Activated naive CD8-positive, alpha-beta T cell treated with anti-CD3 and anti-CD28 coated beads for 36 hours (primary cell): ENCODE results near the gene ZNF474. TPM values are rescaled to one million over a fixed set of nuclear protein-coding genes. Genes with fewer than 3 reads are reported as not detected.
"Not testable (repeated sequence)": the region's sequence is repeated elsewhere in the genome, so short reads cannot be mapped to it uniquely, and the experiment has no call there.

Source experiments
- DNase-seq: peaks from one replicate; pipeline ENCODE4 v3.0.0; 2021
- H3K27ac Mint-ChIP-seq: one replicate; pipeline ENCODE4 v1.8.0; 2022; ENCODE audit warnings: mild to moderate bottlenecking, moderate library complexity, mixed read lengths
- H3K27me3 Mint-ChIP-seq: one replicate; pipeline ENCODE4 v1.8.0; 2022; ENCODE audit warnings: mild to moderate bottlenecking, mixed read lengths
- H3K36me3 Mint-ChIP-seq: one replicate; pipeline ENCODE4 v1.8.0; 2021; ENCODE audit warnings: mild to moderate bottlenecking, mixed read lengths
- H3K4me1 Mint-ChIP-seq: one replicate; pipeline ENCODE4 v1.8.0; 2021; ENCODE audit warnings: mixed read lengths
- H3K4me3 Mint-ChIP-seq: one replicate; pipeline ENCODE4 v1.8.0; 2022; ENCODE audit warnings: mild to moderate bottlenecking, moderate library complexity, mixed read lengths
- H3K9me3 Mint-ChIP-seq: one replicate; pipeline ENCODE4 v1.8.0; 2022; ENCODE audit warnings: mixed read lengths
- total RNA-seq, 2 experiments: library from RNA; stranded (reverse); gene quantifications; one replicate each; pipeline ENCODE4 v1.2.3, GENCODE V29; 2021

ZNF474 gene
- under 1 TPM in 1 of 2 experiments, not detected in 1; 0.28 TPM for total RNA-seq

DNA sequence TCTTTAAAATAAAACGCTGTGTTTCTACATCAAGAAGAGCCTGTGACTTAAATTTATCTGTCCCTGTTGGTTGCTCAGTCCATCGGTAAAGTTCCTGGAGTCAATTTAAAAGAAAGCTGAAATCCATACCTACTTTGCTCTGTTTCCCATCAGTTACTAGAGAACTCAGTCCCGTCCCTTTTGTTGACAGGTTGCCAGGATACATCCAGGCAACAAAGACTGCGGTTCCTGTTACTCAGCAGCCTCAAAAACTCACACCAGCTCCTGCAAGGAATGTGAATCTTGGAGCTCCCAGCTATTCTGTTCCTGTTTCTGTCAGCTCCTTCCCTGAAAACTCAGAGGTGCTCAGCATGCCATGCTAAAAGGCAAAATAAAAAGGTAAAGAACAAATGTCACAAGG lies at the start of gene ZNF474:
ZNF474 (plus strand) TSS at position 241 of the 400 bp plus-strand sequence. CDS start 22,445 bp downstream, outside the sequence.
- no peaks in the 10 kb centered on the region for H3K36me3 Mint-ChIP-seq
- no peaks in the 10 kb centered on the region for H3K9me3 Mint-ChIP-seq
- H3K4me3 Mint-ChIP-seq: no peak within 1 kb of the TSS
- H3K27ac Mint-ChIP-seq: no peak within 1 kb of the TSS
- no peaks in the 10 kb centered on the region for H3K4me1 Mint-ChIP-seq
- no peak for DNase-seq
- peaks cover 4% of the 10 kb centered on the region for H3K27me3 Mint-ChIP-seq

DNA sequence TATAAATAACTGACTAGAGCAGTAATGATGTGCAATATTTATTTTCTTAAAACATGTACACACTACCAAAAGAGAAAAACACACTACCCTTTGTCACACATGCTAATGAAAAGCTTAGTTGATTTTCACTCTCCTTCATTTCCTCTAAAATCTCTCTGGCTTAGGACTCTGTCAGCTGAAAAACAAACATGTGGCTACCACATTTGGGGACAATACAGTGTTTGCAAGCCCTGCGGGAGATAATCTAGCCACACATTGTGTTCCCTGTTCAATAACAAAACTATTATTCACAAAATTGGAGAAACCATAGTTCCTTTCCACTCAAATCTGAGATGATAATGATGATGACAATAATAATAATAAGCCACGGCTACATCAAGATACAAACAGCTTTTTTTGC lies 47.8 kb upstream of the ZNF474 start:
- no peak for DNase-seq
- Mint-ChIP-seq H3K36me3 (peaks cover 3% of the 10 kb centered on the region), H3K4me1 (peaks cover 17% of the 10 kb centered on the region), H3K4me3 (no peak overlapping the region), H3K27ac (no peak overlapping the region), H3K9me3 (no peaks in the 10 kb centered on the region), H3K27me3 (peaks cover 49% of the 10 kb centered on the region)

DNA sequence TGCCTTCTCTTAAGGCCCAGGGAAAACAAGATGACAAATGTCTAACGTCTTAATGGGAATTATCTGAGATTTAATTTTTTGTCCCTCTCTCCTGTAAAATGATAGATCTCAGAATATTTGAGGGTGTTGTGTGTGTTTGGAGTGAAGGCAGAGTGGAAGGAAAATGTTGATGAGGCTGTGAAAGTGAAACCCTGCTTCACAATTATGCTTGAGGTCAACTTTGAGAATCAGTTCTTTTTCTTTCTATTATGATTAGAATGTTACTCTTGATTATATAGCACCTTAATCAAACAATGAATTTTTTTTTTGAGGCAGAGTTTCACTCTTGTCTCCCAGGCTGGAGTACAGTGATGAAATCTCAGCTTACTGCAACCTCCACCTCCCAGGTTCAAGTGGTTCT lies 45.8 kb upstream of the ZNF474 start:
- Mint-ChIP-seq H3K9me3 (no peaks in the 10 kb centered on the region), H3K4me1 (peaks cover 3% of the 10 kb centered on the region), H3K27ac (no peak overlapping the region), H3K27me3 (peaks cover 31% of the 10 kb centered on the region), H3K36me3 (peaks cover 3% of the 10 kb centered on the region), H3K4me3 (no peak overlapping the region)
- DNase-seq: no peak

DNA sequence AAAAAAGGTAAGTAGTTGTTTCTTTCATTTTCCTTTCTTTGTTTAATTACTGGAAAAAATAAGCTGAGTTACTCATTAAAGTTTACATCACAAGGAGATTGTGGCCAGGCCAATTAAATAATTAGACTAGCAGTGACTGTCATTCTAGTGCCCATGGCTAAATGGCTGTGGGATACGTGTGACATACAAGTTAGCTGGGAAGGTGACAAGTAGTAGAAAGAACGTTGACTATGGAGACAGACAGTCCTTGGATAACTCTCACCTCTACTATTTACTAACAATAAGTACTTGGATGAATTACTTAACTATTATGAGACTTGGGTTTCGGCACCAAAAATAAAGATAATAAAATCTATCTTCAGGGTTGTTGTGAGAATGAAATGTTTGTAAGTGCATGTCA lies 44.3 kb upstream of the ZNF474 start:
- H3K27me3 Mint-ChIP-seq: peaks cover 16% of the 10 kb centered on the region
- peaks cover 3% of the 10 kb centered on the region for H3K4me1 Mint-ChIP-seq
- DNase-seq: no peak
- no peak overlapping the region for H3K4me3 Mint-ChIP-seq
- H3K9me3 Mint-ChIP-seq: no peaks in the 10 kb centered on the region
- no peaks in the 10 kb centered on the region for H3K36me3 Mint-ChIP-seq
- H3K27ac Mint-ChIP-seq: no peak overlapping the region

DNA sequence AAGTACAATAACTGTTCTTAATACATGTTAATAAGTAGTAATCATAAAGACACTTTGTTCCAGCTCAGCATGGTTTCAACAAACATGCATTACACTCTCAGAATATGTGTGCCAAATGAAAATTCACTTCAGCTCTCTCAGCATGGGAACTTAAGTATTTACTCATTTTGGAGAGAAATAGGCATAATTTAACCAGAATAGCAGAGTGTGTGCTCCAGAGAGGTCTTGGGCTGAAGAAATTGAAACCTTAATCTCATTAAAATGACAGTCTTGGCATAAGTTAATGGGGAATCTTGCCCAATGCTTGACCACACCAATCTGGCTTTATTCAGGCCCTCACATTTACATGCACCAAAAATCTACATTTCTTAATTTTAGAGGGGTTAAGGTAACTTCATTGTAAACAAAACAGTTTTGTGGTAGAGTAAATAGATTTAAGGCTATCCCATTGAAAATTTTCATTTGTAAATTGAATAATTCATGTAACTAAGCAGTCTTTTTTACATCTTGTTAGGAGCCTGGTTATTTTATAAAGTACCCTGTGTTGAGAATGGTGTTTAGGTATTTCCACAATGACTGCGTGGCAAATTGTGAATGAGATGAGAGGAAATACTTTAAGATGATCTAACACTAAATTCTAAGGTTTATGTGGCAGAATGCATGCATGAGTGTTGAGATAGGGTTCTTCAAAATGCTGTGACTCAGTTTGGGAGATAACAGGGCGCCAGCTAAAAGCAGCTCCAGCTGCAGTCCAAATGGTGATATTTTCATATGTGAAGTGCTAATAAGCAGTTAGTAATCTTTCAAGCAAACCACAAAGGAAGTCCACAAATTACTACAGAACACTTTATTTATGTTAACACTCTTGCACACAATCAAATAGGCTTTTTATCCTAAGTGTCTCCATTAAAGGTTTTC lies 40.0 kb upstream of the ZNF474 start:
- DNase-seq: no peak
- Mint-ChIP-seq H3K27ac (no peak overlapping the region), H3K4me1 (no peaks in the 10 kb centered on the region), H3K27me3 (peaks cover 3% of the 10 kb centered on the region), H3K9me3 (no peaks in the 10 kb centered on the region), H3K36me3 (no peaks in the 10 kb centered on the region), H3K4me3 (no peak overlapping the region)

DNA sequence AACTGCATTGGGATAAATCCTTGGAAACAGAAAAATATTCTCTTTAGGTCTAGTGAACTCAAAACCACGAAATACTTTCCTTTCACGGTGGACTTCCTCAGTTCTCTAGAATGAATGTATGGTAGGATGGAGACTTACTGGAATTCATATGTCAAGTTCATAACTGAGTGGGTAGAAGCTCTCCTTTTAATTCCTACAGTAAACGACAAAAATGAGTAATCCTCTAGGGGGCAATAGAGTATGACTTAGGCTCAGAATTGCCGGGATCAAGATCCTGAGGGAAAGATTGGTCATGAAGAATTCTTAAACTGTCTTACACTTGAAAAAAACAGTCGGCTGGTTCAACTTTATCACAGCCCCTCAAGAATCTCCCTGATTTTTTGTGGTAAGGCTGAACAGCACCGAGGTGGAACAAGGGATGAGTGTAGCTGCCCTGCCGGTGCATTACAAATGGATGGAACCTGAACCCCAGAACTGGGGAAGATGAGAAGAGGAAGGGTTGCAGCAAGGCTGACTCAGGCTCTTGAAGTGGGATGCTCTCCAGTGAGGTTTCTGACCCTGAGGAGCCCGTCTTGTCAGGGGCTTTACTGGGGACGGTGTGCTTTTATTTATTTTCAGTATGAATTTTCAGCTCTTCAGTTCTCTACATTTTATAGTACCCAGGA lies 37.3 kb upstream of the ZNF474 start:
- Mint-ChIP-seq H3K36me3 (no peaks in the 10 kb centered on the region), H3K4me1 (no peaks in the 10 kb centered on the region), H3K27ac (no peak overlapping the region), H3K4me3 (no peak overlapping the region), H3K9me3 (no peaks in the 10 kb centered on the region), H3K27me3 (peaks cover 3% of the 10 kb centered on the region)
- DNase-seq: no peak

DNA sequence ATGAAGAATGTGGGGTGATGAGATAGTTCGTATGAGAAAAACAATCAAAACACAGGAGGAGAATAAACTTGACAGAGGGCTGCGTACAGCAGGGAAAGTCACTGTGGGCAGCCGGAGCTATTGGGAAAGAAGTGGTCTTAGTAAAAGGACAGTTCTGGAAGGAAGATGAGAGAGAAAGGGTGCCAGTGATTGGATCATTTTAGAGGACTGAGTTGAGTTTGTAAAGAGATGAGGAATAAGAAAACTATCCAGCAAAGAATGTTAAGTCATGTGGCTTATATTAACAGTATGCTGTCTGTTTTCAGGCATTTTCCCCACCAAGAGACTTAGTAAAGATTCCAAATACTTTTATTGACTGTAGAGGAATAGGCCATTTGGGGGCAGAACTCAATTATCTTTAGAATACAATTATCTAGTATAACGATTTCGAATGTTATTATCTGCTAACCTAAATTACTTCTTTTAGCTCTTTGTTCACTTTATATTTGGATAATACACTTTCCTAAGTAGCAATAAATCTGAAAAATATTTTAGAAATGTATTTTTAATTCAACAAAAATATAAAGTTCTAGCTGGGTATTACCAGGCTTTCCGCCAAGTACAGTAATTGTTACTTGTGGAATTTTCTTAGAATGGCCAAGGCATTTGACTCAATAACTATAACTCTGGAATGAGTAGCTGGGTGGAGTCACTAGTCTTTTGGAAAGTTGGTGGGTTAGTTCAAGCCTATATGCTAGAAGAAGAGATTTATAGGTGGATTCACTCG lies 35.7 kb upstream of the ZNF474 start:
- H3K27me3 Mint-ChIP-seq: peaks cover 3% of the 10 kb centered on the region
- H3K36me3 Mint-ChIP-seq: no peaks in the 10 kb centered on the region
- no peak for DNase-seq
- no peaks in the 10 kb centered on the region for H3K9me3 Mint-ChIP-seq
- no peaks in the 10 kb centered on the region for H3K4me1 Mint-ChIP-seq
- no peak overlapping the region for H3K27ac Mint-ChIP-seq
- no peak overlapping the region for H3K4me3 Mint-ChIP-seq

DNA sequence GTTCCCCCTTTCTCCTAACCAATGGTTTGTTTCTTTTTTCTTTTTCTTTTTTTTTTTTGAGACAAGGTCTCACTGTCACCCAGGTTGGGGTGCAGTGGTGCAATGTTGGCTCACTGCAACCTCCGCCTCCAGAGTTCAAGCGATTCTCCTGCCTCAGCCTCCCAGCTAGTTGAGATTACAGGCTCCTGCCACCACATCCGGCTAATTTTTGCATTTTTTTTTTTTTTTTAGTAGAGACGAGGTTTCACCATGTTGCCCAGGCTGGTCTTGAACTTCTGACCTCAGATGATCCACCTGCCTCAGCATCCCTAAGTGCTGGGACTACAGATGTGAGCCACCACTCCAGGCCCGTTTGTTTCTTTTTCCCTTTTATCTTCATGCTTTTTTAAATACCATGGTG lies 35.1 kb upstream of the ZNF474 start:
- H3K9me3 Mint-ChIP-seq, DNase-seq, H3K4me3 Mint-ChIP-seq, H3K36me3 Mint-ChIP-seq, H3K27me3 Mint-ChIP-seq, H3K27ac Mint-ChIP-seq, H3K4me1 Mint-ChIP-seq: not testable (repeated sequence)

DNA sequence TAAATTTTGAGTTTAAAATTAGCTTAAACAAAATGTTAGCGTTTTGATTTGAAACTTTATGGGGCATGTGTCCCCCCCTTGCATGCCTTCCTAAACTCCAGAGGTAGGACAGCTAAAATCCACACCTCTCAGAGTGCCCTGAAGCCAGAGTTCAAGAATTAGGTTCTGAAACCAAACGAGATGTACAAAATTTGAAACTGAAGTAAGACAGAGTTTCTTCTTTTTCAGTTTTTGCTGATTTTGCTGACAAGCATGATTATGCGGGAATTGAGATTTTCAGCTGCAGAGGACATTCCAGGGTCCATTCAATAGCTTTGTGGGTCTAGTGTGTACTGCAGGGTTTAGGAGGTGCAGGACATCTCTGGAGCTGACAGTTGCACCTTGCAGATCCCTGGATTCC lies 34.2 kb upstream of the ZNF474 start:
- no peak for DNase-seq
- no peaks in the 10 kb centered on the region for H3K36me3 Mint-ChIP-seq
- H3K27ac Mint-ChIP-seq: no peak overlapping the region
- no peaks in the 10 kb centered on the region for H3K9me3 Mint-ChIP-seq
- peaks cover 3% of the 10 kb centered on the region for H3K27me3 Mint-ChIP-seq
- H3K4me3 Mint-ChIP-seq: no peak overlapping the region
- no peaks in the 10 kb centered on the region for H3K4me1 Mint-ChIP-seq

DNA sequence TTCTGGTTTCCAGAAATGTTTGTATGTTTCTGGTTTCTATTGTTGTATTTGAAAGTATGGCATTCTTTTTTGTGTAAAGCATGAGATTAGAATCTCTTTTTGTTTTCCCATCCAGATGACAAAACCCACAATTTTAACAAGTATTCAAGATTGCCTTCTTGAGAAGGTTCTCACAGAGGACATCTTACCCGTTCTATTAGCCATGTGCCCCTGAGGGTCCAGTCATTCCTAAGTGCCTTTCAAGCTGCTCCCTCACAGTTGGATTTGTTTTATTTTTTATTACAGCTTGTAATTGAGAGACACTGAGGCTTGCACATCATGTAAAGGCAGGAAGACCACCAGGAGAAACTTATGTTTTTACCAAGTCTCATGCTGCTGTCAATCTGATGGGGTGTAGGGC lies 32.0 kb upstream of the ZNF474 start:
- Mint-ChIP-seq H3K4me3 (no peak overlapping the region), H3K36me3 (no peaks in the 10 kb centered on the region), H3K27me3 (no peaks in the 10 kb centered on the region), H3K9me3 (no peaks in the 10 kb centered on the region), H3K27ac (no peak overlapping the region), H3K4me1 (no peaks in the 10 kb centered on the region)
- DNase-seq: no peak

DNA sequence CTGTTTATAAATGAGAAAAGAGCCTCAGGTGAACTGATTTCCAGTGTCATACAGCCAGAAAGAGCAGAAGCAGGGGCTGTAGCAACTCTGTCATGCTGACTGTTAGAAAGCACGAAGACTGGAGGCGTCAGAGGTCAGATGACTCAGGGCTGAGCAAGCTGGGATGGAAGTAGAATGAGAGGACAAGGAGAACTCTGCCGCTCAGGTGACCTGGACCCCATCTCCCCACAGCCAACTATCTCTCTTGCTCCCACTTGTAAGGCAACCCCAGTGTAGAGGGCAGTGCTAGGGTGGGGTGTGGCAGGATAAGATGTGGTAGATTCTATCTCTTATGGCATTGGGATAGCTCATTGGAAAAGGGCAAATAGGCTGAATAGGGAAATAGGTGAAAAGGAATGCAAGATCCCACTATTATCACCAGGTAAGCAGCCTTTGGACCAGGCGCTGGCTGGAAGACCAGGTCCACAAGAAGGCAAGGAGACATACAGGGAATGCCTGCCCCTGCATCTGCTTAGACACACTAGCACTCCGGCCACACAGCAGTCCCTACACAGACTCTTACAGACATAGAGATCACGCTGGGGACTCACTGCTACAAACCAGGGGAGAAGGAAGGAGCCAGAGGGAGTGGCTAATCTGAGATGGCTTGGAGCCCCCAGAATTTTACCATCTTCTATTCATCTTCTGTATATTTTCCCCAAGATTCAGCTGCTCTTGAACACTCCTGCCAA lies 30.1 kb upstream of the ZNF474 start:
- H3K27me3 Mint-ChIP-seq: no peaks in the 10 kb centered on the region
- H3K27ac Mint-ChIP-seq: no peak overlapping the region
- no peak for DNase-seq
- no peaks in the 10 kb centered on the region for H3K36me3 Mint-ChIP-seq
- no peak overlapping the region for H3K4me3 Mint-ChIP-seq
- H3K9me3 Mint-ChIP-seq: no peaks in the 10 kb centered on the region
- H3K4me1 Mint-ChIP-seq: no peaks in the 10 kb centered on the region

DNA sequence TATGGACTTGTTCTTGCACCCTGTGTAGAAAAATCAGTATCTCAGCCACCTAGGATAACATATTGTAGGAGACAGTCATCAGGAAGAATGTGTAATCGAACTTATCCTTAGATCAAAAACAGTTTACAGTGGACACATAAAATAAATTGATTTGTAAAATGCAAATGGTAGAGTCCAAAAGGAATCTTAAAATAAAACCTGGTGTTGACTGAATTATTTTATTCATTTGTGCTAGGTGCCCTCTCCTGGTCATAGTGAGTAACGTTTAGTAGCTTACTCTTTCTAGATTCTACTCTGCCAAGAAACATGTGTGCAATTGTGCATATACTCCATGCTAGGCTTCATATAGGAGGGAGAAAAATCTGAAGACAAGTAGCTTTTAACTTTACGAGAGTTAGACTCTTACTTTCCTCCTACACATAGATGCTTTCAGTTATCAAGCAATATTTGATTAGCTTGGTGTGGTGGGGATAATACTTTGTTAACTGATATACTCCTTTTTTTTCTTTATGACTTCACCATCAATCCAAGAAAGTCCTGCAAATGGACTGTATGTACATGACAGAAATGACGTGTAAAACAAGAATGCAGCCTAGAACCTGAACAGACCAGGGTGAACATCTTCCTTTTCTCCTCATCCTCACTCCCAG lies 27.6 kb upstream of the ZNF474 start:
- H3K9me3 Mint-ChIP-seq: no peaks in the 10 kb centered on the region
- no peaks in the 10 kb centered on the region for H3K36me3 Mint-ChIP-seq
- H3K4me3 Mint-ChIP-seq: no peak overlapping the region
- peaks cover 4% of the 10 kb centered on the region for H3K27me3 Mint-ChIP-seq
- no peaks in the 10 kb centered on the region for H3K4me1 Mint-ChIP-seq
- no peak overlapping the region for H3K27ac Mint-ChIP-seq
- DNase-seq: no peak

DNA sequence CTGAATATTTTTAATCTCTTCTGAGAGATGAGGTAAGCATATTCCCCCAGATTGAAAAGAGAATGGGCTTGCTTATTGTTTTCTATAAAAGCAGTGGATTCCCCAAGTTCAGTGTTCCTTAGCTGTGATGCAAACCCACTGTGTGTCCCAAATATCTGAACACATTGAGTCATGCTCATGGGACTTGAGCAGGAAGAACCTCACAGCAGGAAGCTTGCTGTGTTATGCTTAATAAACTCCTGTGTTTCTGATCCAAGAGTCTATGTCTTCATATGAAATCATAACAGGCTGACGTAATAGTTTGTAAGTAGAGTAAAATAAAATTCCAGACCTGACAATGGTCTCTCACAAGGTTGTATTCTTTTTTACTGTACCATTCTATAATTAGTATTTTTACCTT lies 26.5 kb upstream of the ZNF474 start:
- no peaks in the 10 kb centered on the region for H3K9me3 Mint-ChIP-seq
- H3K27me3 Mint-ChIP-seq: peaks cover 4% of the 10 kb centered on the region
- no peak overlapping the region for H3K27ac Mint-ChIP-seq
- DNase-seq: no peak
- H3K4me3 Mint-ChIP-seq: no peak overlapping the region
- no peaks in the 10 kb centered on the region for H3K4me1 Mint-ChIP-seq
- no peaks in the 10 kb centered on the region for H3K36me3 Mint-ChIP-seq

DNA sequence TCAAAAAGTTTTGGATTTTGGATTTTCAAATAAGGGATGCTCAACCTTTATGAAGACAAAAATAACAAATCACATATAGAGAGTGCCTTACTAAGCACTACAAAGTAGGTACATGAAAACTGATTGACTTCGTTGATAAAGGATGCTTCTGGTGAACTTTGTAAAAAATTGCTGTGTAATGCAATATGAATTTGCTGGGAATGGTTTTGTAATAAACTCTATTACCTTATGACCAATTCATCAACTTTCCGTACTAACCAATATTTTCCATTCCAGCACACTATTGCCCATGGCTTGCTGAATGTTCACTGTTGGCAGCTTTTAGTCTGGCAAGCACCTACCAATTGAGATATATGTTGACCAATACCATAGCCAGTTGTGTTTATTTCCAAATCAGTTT lies 23.4 kb upstream of the ZNF474 start:
- no peak for DNase-seq
- no peak overlapping the region for H3K27ac Mint-ChIP-seq
- H3K4me3 Mint-ChIP-seq: no peak overlapping the region
- H3K9me3 Mint-ChIP-seq: no peaks in the 10 kb centered on the region
- no peaks in the 10 kb centered on the region for H3K36me3 Mint-ChIP-seq
- peaks cover 4% of the 10 kb centered on the region for H3K27me3 Mint-ChIP-seq
- no peaks in the 10 kb centered on the region for H3K4me1 Mint-ChIP-seq
